HG03139 (cell line): ENCODE data around the gene NSG2.
"Not testable (repeated sequence)": the region's sequence is repeated elsewhere in the genome, so short reads cannot be mapped to it uniquely, and the experiment has no call there.

ENCODE experiments used
- ATAC-seq: cut with Tn5 transposase; IDR thresholded peaks from one replicate; pipeline ENCODE4 v1.9.1; 2021; ENCODE audit not compliant: unreplicated experiment

The NSG2 gene

DNA sequence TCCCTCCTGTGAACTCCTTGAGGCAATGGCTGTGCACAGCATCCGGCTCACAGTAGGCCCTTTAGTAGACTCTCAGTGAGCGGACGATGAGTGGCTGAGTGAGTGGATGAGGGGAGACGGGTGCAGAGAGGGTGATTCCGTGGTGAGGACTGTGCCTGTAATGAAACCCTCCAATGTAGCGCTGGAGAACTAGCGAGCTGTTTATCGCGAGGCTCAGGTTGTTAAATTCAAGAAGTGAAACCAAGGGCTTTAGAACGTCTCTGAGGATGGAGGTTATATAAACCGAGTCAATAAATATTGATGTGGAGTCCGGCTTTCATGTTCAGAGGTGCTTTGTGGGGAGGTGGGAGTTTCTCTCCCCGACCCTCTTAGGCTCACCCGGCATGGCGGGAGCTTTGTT is 53.2 kb downstream of the NSG2 start:
- ATAC-seq = no peak

DNA sequence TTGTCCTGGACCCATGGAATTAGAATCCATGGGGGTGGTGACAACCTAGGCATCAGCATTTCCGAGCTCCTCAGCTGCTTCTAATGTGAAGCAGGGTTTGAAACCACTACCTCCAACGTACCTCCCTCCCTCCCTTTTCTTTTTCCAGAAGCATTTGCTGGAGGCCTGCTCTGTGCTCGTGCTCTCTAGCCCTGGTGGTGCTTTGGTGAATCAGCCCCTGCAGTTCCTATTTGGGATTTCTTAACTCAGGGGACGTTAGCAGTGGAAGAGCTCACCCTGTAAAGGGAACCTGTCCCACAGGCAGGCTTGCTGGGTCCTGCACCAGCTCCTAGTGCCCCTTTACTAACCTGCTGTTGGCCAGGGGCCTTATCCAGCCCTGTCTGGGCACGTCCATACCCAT is 55.0 kb downstream of the NSG2 start:
- ATAC-seq = no peak

GRCh38 chr5:174101195-174101730 is 55.8 kb downstream of the NSG2 start:
- ATAC-seq = no peak

- ATAC-seq = not testable (repeated sequence)
Measured at GRCh38 chr5:174102574-174102973, 57.1 kb downstream of the NSG2 start.

DNA sequence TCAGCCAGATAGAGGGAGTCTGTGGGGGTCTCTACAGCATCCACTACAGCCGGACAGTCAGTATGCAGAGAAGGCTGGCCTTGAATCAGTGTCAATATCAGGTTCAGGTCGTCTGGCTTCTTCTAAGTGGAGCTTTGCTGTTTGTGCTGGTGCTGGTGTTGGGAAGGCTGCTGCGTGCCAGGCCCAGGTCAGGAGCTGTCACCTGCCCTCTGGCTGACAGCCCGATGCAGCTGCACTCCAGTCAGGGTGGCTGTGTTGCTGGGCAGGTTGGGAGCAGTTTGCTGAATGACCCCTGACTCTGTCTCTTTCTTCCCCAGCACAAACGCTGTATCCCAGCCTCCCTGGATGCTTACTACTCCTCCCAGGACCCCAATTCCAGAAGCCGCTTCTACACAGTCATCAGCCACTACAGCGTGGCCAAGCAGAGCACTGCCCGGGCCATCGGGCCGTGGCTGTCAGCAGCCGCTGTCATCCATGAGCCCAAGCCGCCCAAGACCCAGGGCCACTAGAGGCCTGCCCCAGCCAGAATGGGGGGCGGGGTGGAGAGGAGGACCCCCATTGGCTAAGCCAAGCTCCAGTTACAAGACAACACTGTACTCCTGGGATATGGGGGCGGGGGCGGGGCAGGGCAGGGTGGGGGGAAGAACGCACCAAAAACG is 61.6 kb downstream of the NSG2 start:
- no peak for ATAC-seq

- ATAC-seq = no peak
Measured at GRCh38 chr5:174108745-174109144, 63.2 kb downstream of the NSG2 start.

DNA sequence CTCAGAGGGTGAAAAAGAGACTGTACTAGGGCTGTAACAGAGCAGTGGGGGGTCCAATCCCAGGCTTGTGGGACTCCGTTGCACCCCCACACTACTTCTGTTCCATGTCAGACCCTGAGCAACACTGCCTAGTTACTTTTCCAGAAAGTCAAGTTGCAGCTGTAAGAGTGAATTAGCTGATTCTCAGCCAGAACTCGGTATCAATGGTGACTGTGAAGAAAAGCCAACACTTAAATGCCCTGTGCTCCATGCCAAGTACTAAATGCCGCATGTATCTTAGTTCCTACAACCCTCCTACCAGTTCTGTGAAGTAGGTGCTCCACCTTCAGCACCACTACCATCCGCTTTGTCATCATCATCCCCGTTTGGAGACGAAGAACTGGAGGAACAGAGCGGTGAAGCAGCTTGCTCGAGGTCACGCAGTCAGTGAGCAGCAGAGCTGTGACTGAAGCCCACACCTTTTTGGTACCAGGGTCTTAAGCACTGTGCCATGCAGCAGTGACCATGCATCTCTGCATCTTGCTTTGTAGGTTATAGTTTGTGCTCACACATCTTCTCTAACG is 64.3 kb downstream of the NSG2 start:
- ATAC-seq = no peak

DNA sequence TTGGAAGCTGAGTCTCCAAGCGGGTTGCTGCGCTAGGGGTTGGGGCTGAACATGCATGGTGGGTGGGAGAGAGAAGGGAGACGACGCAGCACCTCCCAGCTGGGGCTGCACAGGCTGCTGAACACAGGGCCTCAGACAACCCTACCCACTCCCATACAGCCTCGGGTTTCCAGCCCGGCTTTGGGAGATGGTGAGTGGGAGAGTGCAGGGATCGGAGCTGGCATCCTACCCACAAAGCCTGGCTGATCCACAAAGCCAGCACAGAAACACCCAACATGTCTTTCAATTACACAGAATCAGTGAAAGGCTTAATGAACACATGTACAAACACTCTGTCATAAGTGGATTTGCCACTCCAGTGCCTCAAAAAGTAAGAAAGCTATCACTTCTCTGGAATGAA is 64.8 kb downstream of the NSG2 start:
- no peak for ATAC-seq

DNA sequence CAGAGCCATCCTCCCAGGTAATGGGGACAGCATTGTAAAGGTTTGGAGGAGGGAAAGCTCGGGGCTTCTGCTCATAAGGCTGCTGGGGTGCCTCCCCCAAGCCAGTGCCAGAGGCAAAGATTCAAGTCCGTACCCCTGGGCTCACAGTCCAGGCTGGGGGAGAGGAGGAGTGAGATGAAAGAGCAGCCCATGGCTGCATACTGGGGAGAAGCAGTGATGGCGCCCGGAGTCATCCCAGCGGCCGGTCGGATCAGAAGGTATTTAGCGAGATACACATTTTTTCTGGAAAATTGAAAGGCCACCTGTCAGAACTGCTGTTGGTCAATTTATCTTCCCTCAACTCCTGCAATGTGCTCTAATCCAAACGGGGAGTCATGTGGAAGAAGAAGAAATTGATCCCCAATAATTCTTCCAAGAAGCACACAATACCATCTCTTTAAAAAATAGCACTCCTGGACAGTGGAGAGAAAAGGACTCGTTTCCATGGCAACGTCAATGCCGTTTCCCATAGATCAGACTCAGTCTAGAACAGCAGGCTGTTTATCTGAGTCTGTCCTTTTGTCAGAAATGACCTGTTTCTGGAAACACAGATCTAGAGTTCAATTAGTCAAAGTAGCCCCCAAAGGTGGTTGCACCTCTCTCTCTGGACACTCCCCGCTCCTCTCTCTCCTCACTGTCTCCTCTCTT is 65.9 kb downstream of the NSG2 start:
- no peak for ATAC-seq

DNA sequence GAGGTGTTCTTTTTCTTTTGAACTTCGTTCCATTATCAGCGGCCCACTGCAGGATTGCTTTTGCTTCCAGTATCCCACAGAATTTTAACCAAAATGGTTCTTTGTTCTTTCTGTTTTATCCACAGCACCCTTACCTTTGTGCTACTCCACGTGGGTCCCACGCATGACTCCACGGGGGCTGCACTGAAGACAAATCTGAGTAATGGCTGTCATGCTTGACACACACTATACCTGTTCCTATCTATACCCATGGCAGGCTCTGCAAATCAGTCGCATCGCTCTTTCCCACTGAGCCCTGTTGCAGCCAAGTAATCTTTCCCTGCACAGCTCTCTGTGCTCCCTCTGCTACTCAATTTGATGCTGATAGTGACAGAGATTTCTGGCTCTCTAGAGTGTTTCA is 69.7 kb downstream of the NSG2 start:
- no peak for ATAC-seq

DNA sequence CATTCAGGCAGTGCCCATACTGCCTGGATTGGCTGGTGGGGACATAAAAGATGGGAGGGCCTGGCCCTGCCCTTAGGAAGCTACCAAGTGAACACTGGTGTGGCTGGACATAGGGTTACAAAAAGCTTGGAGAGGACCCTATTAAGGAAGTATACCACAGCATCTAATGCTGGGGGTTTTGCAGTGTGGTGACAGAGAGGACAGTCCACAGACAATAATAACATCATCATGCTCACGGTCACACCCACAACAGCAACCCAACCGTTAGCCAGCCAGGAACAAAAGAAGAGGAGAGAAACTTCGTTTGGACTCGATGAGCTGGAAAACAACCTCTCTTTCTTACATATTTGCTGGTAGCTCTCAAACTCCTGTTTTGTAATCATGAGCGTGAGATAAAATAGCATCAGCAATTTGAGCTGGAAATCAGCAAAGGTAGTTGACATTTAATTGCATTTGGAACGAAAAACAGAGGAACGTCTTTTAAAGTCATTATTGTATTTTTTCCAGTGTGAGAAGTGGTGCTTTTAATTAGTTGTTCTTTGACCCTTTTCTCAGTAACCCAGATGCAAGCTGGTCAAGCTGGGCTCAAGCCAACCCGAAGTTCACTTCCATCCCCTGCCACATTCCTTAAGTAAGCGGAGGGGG is 73.4 kb downstream of the NSG2 start:
- no peak for ATAC-seq

DNA sequence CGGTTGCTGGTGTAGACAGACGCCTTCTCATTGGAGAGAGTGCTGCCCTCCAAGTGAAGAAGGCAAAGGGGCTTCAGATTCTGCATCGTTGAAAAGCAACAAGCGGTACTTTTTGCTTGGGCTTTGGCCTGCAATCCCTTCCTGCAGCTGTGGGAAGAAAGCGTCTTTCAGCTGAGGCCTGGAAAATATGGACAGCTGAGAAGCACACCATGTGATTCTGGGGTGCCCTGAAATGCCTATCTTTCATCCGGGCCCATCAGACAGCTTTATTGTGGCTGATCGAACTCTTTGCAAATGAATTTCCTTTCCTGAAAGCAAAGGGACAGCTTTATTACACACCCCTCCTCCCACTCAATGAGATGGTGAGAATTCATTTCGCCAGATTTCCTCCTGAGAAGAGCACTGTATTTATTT is 74.0 kb downstream of the NSG2 start:
- ATAC-seq = no peak

DNA sequence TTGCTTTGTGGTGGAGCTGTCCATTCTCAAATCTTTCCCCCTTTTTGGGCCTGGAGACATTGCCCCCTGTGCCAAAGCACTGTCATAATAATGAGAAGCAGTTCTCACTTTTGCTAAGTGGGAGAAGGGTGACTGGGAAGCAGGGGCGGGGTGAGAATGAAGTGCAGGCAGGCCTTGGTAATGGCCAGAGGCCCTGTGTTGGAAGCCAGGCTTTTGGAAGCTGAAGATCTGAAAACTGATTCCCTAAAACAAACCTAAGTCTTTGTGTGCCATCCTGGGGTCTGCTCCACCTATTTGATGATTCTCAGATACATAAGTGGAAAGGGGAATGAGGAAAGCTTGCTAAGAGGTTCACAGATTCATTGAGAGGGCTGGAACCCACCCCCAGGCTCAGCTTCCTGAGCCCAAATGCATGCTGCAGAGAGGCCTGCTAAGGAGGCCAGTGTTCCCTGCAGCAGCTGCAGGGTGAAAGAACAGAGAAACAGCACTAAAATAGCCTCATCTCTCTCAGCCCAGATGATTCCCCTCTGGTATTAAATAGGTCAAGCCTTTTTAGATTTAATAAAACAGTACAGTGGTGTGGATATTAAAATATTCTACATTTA is 75.0 kb downstream of the NSG2 start:
- no peak for ATAC-seq

- ATAC-seq = no peak
Measured at GRCh38 chr5:174134545-174134944, 89.0 kb downstream of the NSG2 start.

GRCh38 chr5:174139623-174140022 is 94.1 kb downstream of the NSG2 start:
- no peak for ATAC-seq

DNA sequence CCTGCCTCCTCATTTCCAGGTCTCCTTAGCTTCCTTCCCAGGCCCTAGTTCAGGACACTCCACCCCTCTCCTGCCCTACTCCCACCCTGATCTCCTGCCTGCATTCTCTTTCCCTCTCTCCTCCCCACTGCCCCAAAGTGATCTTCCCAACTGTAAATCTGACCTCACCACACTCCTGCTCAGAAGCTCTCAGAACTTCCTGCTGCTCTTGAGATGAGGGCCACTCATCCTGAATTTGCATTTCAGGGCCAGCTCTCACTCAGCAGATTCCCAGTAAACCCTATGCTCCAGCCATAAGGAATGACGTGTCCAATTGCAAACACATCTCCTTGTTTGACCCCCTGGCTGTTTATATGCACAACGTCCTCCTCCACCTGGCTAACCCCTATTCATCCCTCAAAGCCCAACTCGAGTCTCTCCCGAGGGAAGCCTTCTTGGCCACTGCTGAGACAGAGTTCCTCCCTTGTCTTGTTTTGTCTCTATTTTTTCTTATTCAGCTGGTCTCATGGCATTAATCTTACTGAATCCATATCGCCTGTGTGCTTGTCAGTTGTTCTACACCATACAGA is 95.0 kb downstream of the NSG2 start:
- ATAC-seq = no peak

GRCh38 chr5:174141398-174141797 is 95.9 kb downstream of the NSG2 start:
- no peak for ATAC-seq

- ATAC-seq = no peak
Measured at GRCh38 chr5:174145091-174145490, 99.6 kb downstream of the NSG2 start.

DNA sequence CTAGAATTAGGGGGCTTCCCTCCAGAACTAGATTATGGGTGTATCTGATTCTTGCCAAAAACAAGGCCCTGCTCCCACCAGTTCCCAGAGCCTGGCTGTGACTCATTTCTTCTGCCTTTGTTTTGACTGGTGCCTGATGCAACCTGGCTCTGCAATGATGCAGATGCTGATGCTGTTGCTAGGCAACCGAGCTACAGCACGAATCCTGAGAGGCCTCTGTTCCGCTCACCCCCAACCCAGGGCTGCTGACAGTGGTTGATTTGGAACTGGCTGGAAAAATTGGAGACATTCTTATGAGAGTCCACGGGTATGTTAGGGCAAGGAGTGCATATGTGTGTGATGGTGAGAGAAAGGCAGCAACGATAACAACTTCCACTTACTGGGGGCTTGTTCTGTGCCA is 100.3 kb downstream of the NSG2 start:
- no peak for ATAC-seq

GRCh38 chr5:174146556-174146955 is 101.0 kb downstream of the NSG2 start:
- no peak for ATAC-seq

GRCh38 chr5:174147012-174147411 is 101.5 kb downstream of the NSG2 start:
- not testable (repeated sequence) for ATAC-seq
